Esophagus muscularis mucosa (tissue), 4 donors: ENCODE measurements around the gene PRKACB.

ENCODE experiments used
- EP300 ChIP-seq: sonication (generic); formaldehyde crosslinking; IDR thresholded peaks from one replicate; pipeline ENCODE4 v1.6.1; 2017; ENCODE audit warnings: antibody characterized with exemption
- POLR2A ChIP-seq: fragments of 450-650 bp; IDR thresholded peaks from one replicate; pipeline ENCODE4 v1.6.1; 2017; ENCODE audit warnings: antibody characterized with exemption, moderate library complexity, mild to moderate bottlenecking, low read depth
- POLR2AphosphoS5 ChIP-seq, 2 donors: sonication (generic); formaldehyde crosslinking; IDR thresholded peaks; one replicate each; pipeline ENCODE4 v1.6.1; 2017; ENCODE audit warnings: antibody characterized with exemption in 2 of 2
- TF ChIP-seq, protein P1 (sequence below), 3 experiments: fragments of 200-600 bp in 2 of 3; fragments of 450-650 bp in 1 of 3; sonication (generic) in 2 of 3; IDR thresholded peaks; one replicate each; pipeline ENCODE4 v1.5.1; 2017 to 2019; ENCODE audit warnings: antibody characterized with exemption in 3 of 3, mild to moderate bottlenecking in 2 of 3, moderate library complexity in 1 of 3

DNA sequence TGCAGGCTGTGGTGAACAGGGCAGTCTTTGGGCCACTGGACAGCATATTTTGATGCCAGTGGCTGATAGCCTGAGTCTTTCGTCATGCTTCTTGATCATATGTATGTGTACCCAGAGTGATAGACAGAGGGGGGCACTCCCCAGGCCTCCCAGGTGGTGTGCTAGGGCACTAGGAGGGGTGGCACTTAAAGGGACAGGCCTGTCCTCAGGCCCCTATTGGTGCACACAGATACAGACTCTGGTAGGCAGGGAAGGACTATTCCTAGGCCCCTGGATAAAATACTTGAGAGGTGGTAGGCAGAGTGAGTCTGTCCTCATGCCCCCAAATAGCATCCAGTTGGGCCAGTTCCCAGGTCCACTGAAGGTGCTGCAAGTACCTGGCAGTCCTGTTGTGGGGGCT, 80.8 kb downstream of the PRKACB start:
- TF ChIP-seq, protein P1, sequence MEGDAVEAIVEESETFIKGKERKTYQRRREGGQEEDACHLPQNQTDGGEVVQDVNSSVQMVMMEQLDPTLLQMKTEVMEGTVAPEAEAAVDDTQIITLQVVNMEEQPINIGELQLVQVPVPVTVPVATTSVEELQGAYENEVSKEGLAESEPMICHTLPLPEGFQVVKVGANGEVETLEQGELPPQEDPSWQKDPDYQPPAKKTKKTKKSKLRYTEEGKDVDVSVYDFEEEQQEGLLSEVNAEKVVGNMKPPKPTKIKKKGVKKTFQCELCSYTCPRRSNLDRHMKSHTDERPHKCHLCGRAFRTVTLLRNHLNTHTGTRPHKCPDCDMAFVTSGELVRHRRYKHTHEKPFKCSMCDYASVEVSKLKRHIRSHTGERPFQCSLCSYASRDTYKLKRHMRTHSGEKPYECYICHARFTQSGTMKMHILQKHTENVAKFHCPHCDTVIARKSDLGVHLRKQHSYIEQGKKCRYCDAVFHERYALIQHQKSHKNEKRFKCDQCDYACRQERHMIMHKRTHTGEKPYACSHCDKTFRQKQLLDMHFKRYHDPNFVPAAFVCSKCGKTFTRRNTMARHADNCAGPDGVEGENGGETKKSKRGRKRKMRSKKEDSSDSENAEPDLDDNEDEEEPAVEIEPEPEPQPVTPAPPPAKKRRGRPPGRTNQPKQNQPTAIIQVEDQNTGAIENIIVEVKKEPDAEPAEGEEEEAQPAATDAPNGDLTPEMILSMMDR (IDR thresholded peaks at IDR 0.05) = no peak
- TF ChIP-seq EP300 (no peak), POLR2A (no peak), POLR2AphosphoS5 (IDR thresholded peaks at IDR 0.05) (no peak)
